ENCODE measurements around the gene OSBPL2.

The OSBPL2 gene

GRCh38 chr20:62206388-62206775 lies 31.9 kb upstream of the OSBPL2 start:
- DNase-seq (ENCODE audit: low read depth): no peak

- no peak for DNase-seq (ENCODE audit: low read depth)
Measured at GRCh38 chr20:62208061-62208794, 30.1 kb upstream of the OSBPL2 start.

GRCh38 chr20:62208795-62209755 lies 29.2 kb upstream of the OSBPL2 start:
- no peak for DNase-seq (ENCODE audit: low read depth)

- no peak for DNase-seq (ENCODE audit: low read depth)
Measured at GRCh38 chr20:62209850-62210495, 28.3 kb upstream of the OSBPL2 start.

- no peak for DNase-seq (ENCODE audit: low read depth)
Measured at GRCh38 chr20:62210496-62210855, 27.8 kb upstream of the OSBPL2 start.

- no peak for DNase-seq (ENCODE audit: low read depth)
Measured at GRCh38 chr20:62211216-62211615, 27.1 kb upstream of the OSBPL2 start.

GRCh38 chr20:62211769-62212288 lies 26.5 kb upstream of the OSBPL2 start:
- DNase-seq (ENCODE audit: low read depth): no peak

GRCh38 chr20:62212299-62212698 lies 26.0 kb upstream of the OSBPL2 start:
- DNase-seq (ENCODE audit: low read depth): no peak

GRCh38 chr20:62214067-62214466 lies 24.3 kb upstream of the OSBPL2 start:
- no peak for DNase-seq (ENCODE audit: low read depth)

GRCh38 chr20:62215020-62215990 lies 23.0 kb upstream of the OSBPL2 start:
- no peak for DNase-seq (ENCODE audit: low read depth)

- DNase-seq (ENCODE audit: low read depth): no peak
Measured at GRCh38 chr20:62215991-62216635, 22.2 kb upstream of the OSBPL2 start.

GRCh38 chr20:62216636-62217566 lies 21.4 kb upstream of the OSBPL2 start:
- DNase-seq (ENCODE audit: low read depth): no peak

GRCh38 chr20:62217913-62218773 lies 20.2 kb upstream of the OSBPL2 start:
- no peak for DNase-seq (ENCODE audit: low read depth)

GRCh38 chr20:62219101-62219991 lies 19.0 kb upstream of the OSBPL2 start:
- DNase-seq (ENCODE audit: low read depth): no peak

- no peak for DNase-seq (ENCODE audit: low read depth)
Measured at GRCh38 chr20:62219992-62220665, 18.2 kb upstream of the OSBPL2 start, which contains the start of gene HRH3. HRH3 (minus strand) TSS chr20:62220278; CDS start chr20:62219970, 308 bp downstream.

- no peak for DNase-seq (ENCODE audit: low read depth)
Measured at GRCh38 chr20:62220666-62221568, 17.4 kb upstream of the OSBPL2 start.
